H9 (cell line): ENCODE data around the gene HIBCH. TPM values are rescaled to one million over a fixed set of nuclear protein-coding genes. Genes with fewer than 3 reads are reported as not detected.

ENCODE experiments used
- DNase-seq: peaks from one replicate; pipeline ENCODE4 v3.0.0-alpha.2; 2017
- H2AFZ ChIP-seq: one replicate; pipeline ENCODE4 v1.6.1; 2013; ENCODE audit warnings: mild to moderate bottlenecking, low read length, control low read depth, moderate library complexity
- H2AK5ac ChIP-seq: 2 replicates; pipeline ENCODE4 v1.6.1; 2013; ENCODE audit warnings: low read length, control low read depth, mixed read lengths; ENCODE audit not compliant: insufficient read length
- H2BK120ac ChIP-seq: one replicate; pipeline ENCODE4 v1.6.1; 2013; ENCODE audit warnings: low read depth, mild to moderate bottlenecking, low read length, control low read depth, inconsistent platforms; ENCODE audit not compliant: poor library complexity, severe bottlenecking
- H2BK12ac ChIP-seq: 2 replicates; pipeline ENCODE4 v1.6.1; 2013; ENCODE audit warnings: low read length, control low read depth, mixed read lengths, low read depth; ENCODE audit not compliant: insufficient read length
- H2BK15ac ChIP-seq: 2 replicates; pipeline ENCODE4 v1.6.1; 2013; ENCODE audit warnings: low read depth, low read length, control low read depth
- H2BK20ac ChIP-seq: one replicate; pipeline ENCODE4 v1.6.1; 2013; ENCODE audit warnings: low read depth, mild to moderate bottlenecking, low read length, control low read depth, inconsistent platforms; ENCODE audit not compliant: poor library complexity, severe bottlenecking
- H2BK5ac ChIP-seq: 2 replicates; pipeline ENCODE4 v1.6.1; 2013; ENCODE audit warnings: low read length, control low read depth, mixed read lengths; ENCODE audit not compliant: insufficient read length
- H3K14ac ChIP-seq: 2 replicates; pipeline ENCODE4 v1.6.1; 2013; ENCODE audit warnings: low read length, control low read depth; ENCODE audit not compliant: insufficient read depth
- H3K18ac ChIP-seq: 2 replicates; pipeline ENCODE4 v1.6.1; 2013; ENCODE audit warnings: low read depth, mild to moderate bottlenecking, mixed read lengths, low read length, control low read depth; ENCODE audit not compliant: insufficient read length
- H3K23ac ChIP-seq: 2 replicates; pipeline ENCODE4 v1.6.1; 2013; ENCODE audit warnings: low read length, control low read depth, mixed read lengths, low read depth; ENCODE audit not compliant: insufficient read length
- H3K23me2 ChIP-seq: 2 replicates; pipeline ENCODE4 v1.6.1; 2013; ENCODE audit warnings: low read depth, mild to moderate bottlenecking, mixed read lengths, low read length, control low read depth; ENCODE audit not compliant: insufficient read length, poor library complexity, severe bottlenecking
- H3K27ac ChIP-seq: 2 replicates; pipeline ENCODE4 v1.5.1; 2013; ENCODE audit warnings: low read length, control low read depth, mixed read lengths, low read depth; ENCODE audit not compliant: insufficient read length
- H3K27me3 ChIP-seq: 2 replicates; pipeline ENCODE4 v1.6.1; 2013; ENCODE audit warnings: low read length, control low read depth, inconsistent platforms; ENCODE audit not compliant: insufficient read depth
- H3K4ac ChIP-seq: 2 replicates; pipeline ENCODE4 v1.6.1; 2013; ENCODE audit warnings: low read depth, mild to moderate bottlenecking, control low read depth, inconsistent platforms, low read length, moderate library complexity
- H3K4me1 ChIP-seq: 2 replicates; pipeline ENCODE4 v1.6.1; 2013; ENCODE audit warnings: low read length, control low read depth, inconsistent platforms; ENCODE audit not compliant: insufficient read depth
- H3K4me2 ChIP-seq: 2 replicates; pipeline ENCODE4 v1.6.1; 2013; ENCODE audit warnings: low read length, control low read depth, mixed read lengths; ENCODE audit not compliant: insufficient read length, insufficient read depth
- H3K56ac ChIP-seq: 2 replicates; pipeline ENCODE4 v1.6.1; 2013; ENCODE audit warnings: low read depth, mild to moderate bottlenecking, mixed read lengths, low read length, control low read depth; ENCODE audit not compliant: insufficient read length
- H3K79me1 ChIP-seq: 2 replicates; pipeline ENCODE4 v1.6.1; 2013; ENCODE audit warnings: low read depth, mild to moderate bottlenecking, moderate library complexity, low read length, control low read depth, inconsistent platforms; ENCODE audit not compliant: insufficient read depth, poor library complexity, severe bottlenecking
- H3K79me2 ChIP-seq: 2 replicates; pipeline ENCODE4 v1.6.1; 2013; ENCODE audit warnings: low read length, control low read depth, inconsistent platforms; ENCODE audit not compliant: insufficient read depth
- H3K9ac ChIP-seq: 2 replicates; pipeline ENCODE4 v1.6.1; 2013; ENCODE audit warnings: low read length, control low read depth, mixed read lengths; ENCODE audit not compliant: insufficient read length; ENCODE audit errors: extremely low read depth
- H3K9me3 ChIP-seq: one replicate; pipeline ENCODE4 v1.6.1; 2013; ENCODE audit warnings: low read depth, low read length, inconsistent platforms; ENCODE audit not compliant: control insufficient read depth
- H3T11ph ChIP-seq: one replicate; pipeline ENCODE4 v1.6.1; 2013; ENCODE audit warnings: mild to moderate bottlenecking, low read length, control low read depth, inconsistent platforms
- H4K20me1 ChIP-seq: one replicate; pipeline ENCODE4 v1.6.1; 2013; ENCODE audit not compliant: control insufficient read depth, insufficient read length, insufficient read depth
- H4K5ac ChIP-seq: 2 replicates; pipeline ENCODE4 v1.6.1; 2013; ENCODE audit warnings: low read depth, mild to moderate bottlenecking, mixed read lengths, low read length, control low read depth; ENCODE audit not compliant: insufficient read length
- H4K8ac ChIP-seq: replicated peaks from 2 replicates; pipeline ENCODE4 v1.6.1; 2013; ENCODE audit warnings: low read length, control low read depth, mixed read lengths, low read depth; ENCODE audit not compliant: insufficient read length
- H4K91ac ChIP-seq: 2 replicates; pipeline ENCODE4 v1.6.1; 2013; ENCODE audit warnings: low read depth, mild to moderate bottlenecking, moderate library complexity, mixed read lengths, low read length, control low read depth; ENCODE audit not compliant: insufficient read length
- H3K27ac Mint-ChIP-seq, 3 experiments: 2 replicates in 2 of 3; 3 replicates in 1 of 3; pipeline ENCODE4 v1.8.0; 2020 to 2021; ENCODE audit warnings: mixed read lengths in 3 of 3, mild to moderate bottlenecking in 1 of 3, moderate library complexity in 1 of 3
- H3K27me3 Mint-ChIP-seq: 2 replicates; pipeline ENCODE4 v1.8.0; 2021; ENCODE audit warnings: low read depth, mild to moderate bottlenecking, moderate library complexity, mixed read lengths
- H3K36me3 Mint-ChIP-seq, 3 experiments: 2 replicates in 2 of 3; 3 replicates in 1 of 3; pipeline ENCODE4 v1.8.0; 2020 to 2021; ENCODE audit warnings: low read depth in 3 of 3, mixed read lengths in 3 of 3; ENCODE audit not compliant: insufficient read depth in 1 of 3
- H3K4me1 Mint-ChIP-seq, 2 experiments: 2 replicates each; pipeline ENCODE4 v1.8.0; 2020; ENCODE audit warnings: mixed read lengths in 2 of 2
- H3K4me3 Mint-ChIP-seq, 2 experiments: 2 replicates in 1 of 2; 3 replicates in 1 of 2; pipeline ENCODE4 v1.8.0; 2020 to 2021; ENCODE audit warnings: mild to moderate bottlenecking in 2 of 2, mixed read lengths in 2 of 2, moderate library complexity in 1 of 2
- H3K9me3 Mint-ChIP-seq, 2 experiments: 2 replicates in 1 of 2; 3 replicates in 1 of 2; pipeline ENCODE4 v1.8.0; 2020; ENCODE audit warnings: mild to moderate bottlenecking in 2 of 2, mixed read lengths in 2 of 2, moderate library complexity in 1 of 2
- WGBS: extraction: QIAGEN DNeasy Blood & Tissue Kit; methylation state at CpG from one replicate; pipeline ENCODE4 v1.1.7; 2013; ENCODE audit warnings: missing lambda C conversion rate, low lambda C conversion rate, mixed read lengths; ENCODE audit not compliant: insufficient read length; ENCODE audit errors: extremely low coverage; 5-methylcytosine and 5-hydroxymethylcytosine counted together
- total RNA-seq: library from RNA; stranded (reverse); gene quantifications from 2 replicates; pipeline ENCODE4 v1.2.1, GENCODE V29; 2021
- TF ChIP-seq, protein P1 (sequence below): fragments of 200-600 bp; sonication (generic); conservative IDR thresholded peaks from 3 replicates; pipeline ENCODE4 v1.8.0; 2021; ENCODE audit warnings: antibody characterized with exemption, mild to moderate bottlenecking

The HIBCH gene
- total RNA-seq, 1 experiment from 2014 or later = 28.0 TPM

DNA sequence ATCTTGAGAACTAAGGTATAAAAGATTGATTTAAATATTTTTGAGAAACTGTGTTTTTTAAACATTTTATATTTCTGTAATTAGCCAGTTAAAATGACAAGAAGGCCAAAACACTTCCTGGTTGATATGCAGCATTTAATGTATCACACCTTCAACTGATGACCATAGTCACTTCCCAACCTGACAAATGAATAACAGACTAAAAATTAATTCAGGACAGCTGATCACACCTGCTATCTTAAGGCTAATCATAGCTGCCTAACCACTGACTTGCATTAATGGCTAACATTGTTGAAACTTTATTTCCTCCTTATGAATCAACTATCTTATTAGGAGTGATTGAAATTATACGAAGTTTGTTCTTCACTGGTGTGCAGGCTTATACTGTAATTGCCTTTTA, 131.3 kb downstream of the HIBCH start:
- H3K23me2 ChIP-seq = no peaks in the 10 kb centered on the region
- H3K4ac ChIP-seq = no peak overlapping the region
- no peak overlapping the region for H3T11ph ChIP-seq
- H4K91ac ChIP-seq = no peak overlapping the region
- Mint-ChIP-seq H3K27me3 (no peaks in the 10 kb centered on the region), H3K36me3 (no peaks in the 10 kb centered on the region), H3K9me3 (no peaks in the 10 kb centered on the region), H3K27ac (no peak overlapping the region), H3K4me1 (no peaks in the 10 kb centered on the region), H3K4me3 (no peak overlapping the region)
- no peaks in the 10 kb centered on the region for H4K20me1 ChIP-seq
- no peak overlapping the region for H2BK5ac ChIP-seq
- H2BK12ac ChIP-seq = no peak overlapping the region
- no peak overlapping the region for H2BK20ac ChIP-seq
- H3K56ac ChIP-seq = no peak overlapping the region
- H3K23ac ChIP-seq = no peak overlapping the region
- no peak overlapping the region for H3K18ac ChIP-seq
- DNase-seq = no peak
- H4K8ac ChIP-seq = no peak overlapping the region
- H3K27me3 ChIP-seq = no peaks in the 10 kb centered on the region
- no peaks in the 10 kb centered on the region for H3K4me1 ChIP-seq
- H2AK5ac ChIP-seq = no peak overlapping the region
- no peak overlapping the region for H2BK120ac ChIP-seq
- H2AFZ ChIP-seq = no peak overlapping the region
- H3K9me3 ChIP-seq = no peaks in the 10 kb centered on the region
- H3K14ac ChIP-seq = no peak overlapping the region
- no peaks in the 10 kb centered on the region for H3K79me2 ChIP-seq
- H4K5ac ChIP-seq = no peak overlapping the region
- no CpG with 5 or more reads among the region's 1 CpG for WGBS
- no peak overlapping the region for H3K27ac ChIP-seq
- no peak overlapping the region for H2BK15ac ChIP-seq
- H3K79me1 ChIP-seq = no peaks in the 10 kb centered on the region
- no peak overlapping the region for H3K4me2 ChIP-seq
- H3K9ac ChIP-seq = no peak overlapping the region
- TF ChIP-seq, protein P1, sequence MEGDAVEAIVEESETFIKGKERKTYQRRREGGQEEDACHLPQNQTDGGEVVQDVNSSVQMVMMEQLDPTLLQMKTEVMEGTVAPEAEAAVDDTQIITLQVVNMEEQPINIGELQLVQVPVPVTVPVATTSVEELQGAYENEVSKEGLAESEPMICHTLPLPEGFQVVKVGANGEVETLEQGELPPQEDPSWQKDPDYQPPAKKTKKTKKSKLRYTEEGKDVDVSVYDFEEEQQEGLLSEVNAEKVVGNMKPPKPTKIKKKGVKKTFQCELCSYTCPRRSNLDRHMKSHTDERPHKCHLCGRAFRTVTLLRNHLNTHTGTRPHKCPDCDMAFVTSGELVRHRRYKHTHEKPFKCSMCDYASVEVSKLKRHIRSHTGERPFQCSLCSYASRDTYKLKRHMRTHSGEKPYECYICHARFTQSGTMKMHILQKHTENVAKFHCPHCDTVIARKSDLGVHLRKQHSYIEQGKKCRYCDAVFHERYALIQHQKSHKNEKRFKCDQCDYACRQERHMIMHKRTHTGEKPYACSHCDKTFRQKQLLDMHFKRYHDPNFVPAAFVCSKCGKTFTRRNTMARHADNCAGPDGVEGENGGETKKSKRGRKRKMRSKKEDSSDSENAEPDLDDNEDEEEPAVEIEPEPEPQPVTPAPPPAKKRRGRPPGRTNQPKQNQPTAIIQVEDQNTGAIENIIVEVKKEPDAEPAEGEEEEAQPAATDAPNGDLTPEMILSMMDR = no peak
